Measurements from ENCODE around the gene SLC25A40. TPM values are rescaled to one million over a fixed set of nuclear protein-coding genes. Genes with fewer than 3 reads are reported as not detected.
"Not testable (repeated sequence)": the region's sequence is repeated elsewhere in the genome, so short reads cannot be mapped to it uniquely, and the experiment has no call there.

Gene SLC25A40
- total RNA-seq, 5 donors from 2014 or later (not counting 1 experiment from before 2014, with no cell fraction given) = 16.2 to 26.9 (median 25.6) TPM

DNA sequence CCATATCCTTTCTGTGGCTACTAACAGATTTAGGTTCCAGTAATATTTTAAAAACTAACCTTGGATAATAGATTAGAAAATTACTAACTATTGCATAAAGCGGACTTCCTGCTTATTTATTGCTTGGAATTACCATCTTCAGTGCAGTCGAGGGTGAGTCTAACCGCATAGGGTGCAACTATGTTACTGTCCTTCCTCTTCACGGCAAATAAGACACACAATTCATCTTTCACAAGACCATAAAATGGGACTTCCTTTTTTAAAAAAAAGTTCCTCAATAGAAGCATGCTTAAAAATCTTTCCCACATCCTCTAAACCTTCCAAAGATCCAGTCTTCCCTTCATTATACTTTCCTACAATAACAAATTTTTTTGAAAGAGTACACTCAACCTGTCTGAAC, 2.1 kb downstream of the SLC25A40 start:
- Mint-ChIP-seq H3K27ac (peak overlapping the region; percentile 59 to 77), H3K27me3 (no peaks in the 10 kb centered on the region), H3K4me1 (peaks cover 31 to 47% (median 46%) of the 10 kb centered on the region in 3 donors), H3K36me3 (peaks cover 30% of the 10 kb centered on the region), H3K4me3 (peak overlapping the region; percentile 79 to 98 (median 86)), H3K9me3 (peaks cover 0 to 18% (median 4%) of the 10 kb centered on the region in 3 donors)
- peak in 1 of 35 experiments; percentile 5 for DNase-seq
- ChIA-PET POLR2A (no interaction called here), CTCF (no interaction called here)
- 49% methylated on average over 3 of the region's 4 CpGs for whole genome bisulfite sequencing (ENCODE audit: insufficient coverage)
- H3K9me3 ChIP-seq = peaks cover 4% of the 10 kb centered on the region
- H3K27me3 ChIP-seq (replicated peaks in 1 of 2; ENCODE audit: control insufficient read depth in 2 of 2, extremely low read depth in 1 of 2, insufficient read depth in 2 of 2, low read length in 1 of 2) = no peaks in the 10 kb centered on the region
- no peak overlapping the region for H3K4me3 ChIP-seq (ENCODE audit: control insufficient read depth in 1 of 2, extremely low read depth in 1 of 2, low read length in 1 of 2)
- ATAC-seq (replicated peaks in 1 of 4) = no peak
- H3K4me1 ChIP-seq (ENCODE audit: control insufficient read depth in 1 of 2, extremely low read depth in 1 of 2, insufficient read depth in 2 of 2, low read length in 2 of 2) = peaks cover 0 to 21% of the 10 kb centered on the region in 2 experiments
- H3K27ac ChIP-seq (ENCODE audit: low read length) = no peak overlapping the region
- H3K36me3 ChIP-seq (ENCODE audit: control insufficient read depth in 2 of 2, extremely low read depth in 1 of 2, insufficient read depth in 1 of 2, low read length in 1 of 2) = peaks cover 0 to 5% of the 10 kb centered on the region in 2 donors

DNA sequence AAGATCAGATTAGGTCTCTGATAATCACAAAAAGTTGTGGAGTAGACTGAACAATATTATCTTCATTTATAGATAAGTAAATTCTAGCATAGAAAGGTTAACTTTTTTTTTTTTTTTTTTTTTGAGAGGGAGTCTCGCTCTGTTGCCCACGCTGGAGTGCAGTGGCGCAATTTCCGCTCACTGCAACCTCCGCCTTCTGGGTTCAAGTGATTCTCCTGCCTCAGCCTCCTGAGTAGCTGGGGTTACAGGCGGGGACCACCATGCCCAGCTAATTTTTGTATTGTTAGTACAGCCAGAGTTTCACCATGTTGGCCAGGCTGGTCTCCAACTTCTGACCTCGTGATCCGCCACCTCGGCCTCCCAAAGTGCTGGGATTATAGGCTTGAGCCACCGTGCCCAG, 2.8 kb downstream of the SLC25A40 start:
- not testable (repeated sequence) for H3K36me3 ChIP-seq (ENCODE audit: control insufficient read depth in 2 of 2, extremely low read depth in 1 of 2, insufficient read depth in 1 of 2, low read length in 1 of 2); H3K27ac ChIP-seq (ENCODE audit: low read length); ATAC-seq (replicated peaks in 1 of 4); H3K27ac Mint-ChIP-seq; H3K9me3 ChIP-seq; H3K27me3 Mint-ChIP-seq; H3K27me3 ChIP-seq (replicated peaks in 1 of 2; ENCODE audit: control insufficient read depth in 2 of 2, extremely low read depth in 1 of 2, insufficient read depth in 2 of 2, low read length in 1 of 2); H3K4me3 ChIP-seq (ENCODE audit: control insufficient read depth in 1 of 2, extremely low read depth in 1 of 2, low read length in 1 of 2); DNase-seq
- WGBS (ENCODE audit: insufficient coverage) = 96% methylated on average over 9 of the region's 10 CpGs
- Mint-ChIP-seq H3K4me1 (peaks cover 28 to 41% (median 40%) of the 10 kb centered on the region in 3 donors), H3K9me3 (peaks cover 0 to 18% (median 4%) of the 10 kb centered on the region in 3 donors), H3K36me3 (peaks cover 33% of the 10 kb centered on the region), H3K4me3 (peak overlapping the region in 1 of 3 donors; percentile 98)
- CTCF ChIA-PET = interaction anchor here in 1 of 2 donors (0.7 kb wide), 1 partner anchor 8 kb away, joined by 4 read pairs; no protein-coding TSS in a partner anchor
- POLR2A ChIA-PET = interaction anchor here in 1 of 2 donors (0.7 kb wide), 1 partner anchor 22 kb away, joined by 8 read pairs; no protein-coding TSS in a partner anchor
- peaks cover 0 to 21% of the 10 kb centered on the region in 2 experiments for H3K4me1 ChIP-seq (ENCODE audit: control insufficient read depth in 1 of 2, extremely low read depth in 1 of 2, insufficient read depth in 2 of 2, low read length in 2 of 2)

DNA sequence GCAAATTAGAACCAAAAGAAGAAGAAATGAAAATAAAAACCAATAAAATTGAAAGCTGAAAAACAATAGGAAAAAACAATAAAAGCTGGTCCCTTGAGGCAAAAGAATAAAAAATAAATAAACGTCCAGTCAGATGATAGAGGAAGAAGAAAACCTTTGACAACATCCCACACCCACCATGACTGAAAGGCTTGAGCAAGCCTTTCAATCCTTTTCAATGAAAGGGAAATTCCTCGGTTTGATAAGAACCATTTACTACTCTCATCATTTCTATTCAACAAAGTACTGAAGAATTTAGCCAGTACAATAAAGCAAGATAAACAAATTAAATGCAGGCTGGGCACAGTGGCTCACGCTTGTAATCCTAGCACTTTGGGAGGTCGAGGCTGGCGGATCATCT, 3.8 kb downstream of the SLC25A40 start:
- Mint-ChIP-seq H3K36me3 (peaks cover 43% of the 10 kb centered on the region), H3K27ac (no peak overlapping the region), H3K4me1 (peaks cover 26 to 32% (median 31%) of the 10 kb centered on the region in 3 donors), H3K9me3 (peaks cover 0 to 22% (median 7%) of the 10 kb centered on the region in 3 donors), H3K27me3 (no peaks in the 10 kb centered on the region), H3K4me3 (no peak overlapping the region)
- H3K4me3 ChIP-seq (ENCODE audit: control insufficient read depth in 1 of 2, extremely low read depth in 1 of 2, low read length in 1 of 2) = no peak overlapping the region
- peaks cover 5 to 7% of the 10 kb centered on the region in 2 donors for H3K36me3 ChIP-seq (ENCODE audit: control insufficient read depth in 2 of 2, extremely low read depth in 1 of 2, insufficient read depth in 1 of 2, low read length in 1 of 2)
- WGBS (ENCODE audit: insufficient coverage) = 94% methylated on average over 3 of the region's 5 CpGs
- peaks cover 0 to 15% of the 10 kb centered on the region in 2 experiments for H3K4me1 ChIP-seq (ENCODE audit: control insufficient read depth in 1 of 2, extremely low read depth in 1 of 2, insufficient read depth in 2 of 2, low read length in 2 of 2)
- peaks cover 4% of the 10 kb centered on the region for H3K9me3 ChIP-seq
- H3K27me3 ChIP-seq (replicated peaks in 1 of 2; ENCODE audit: control insufficient read depth in 2 of 2, extremely low read depth in 1 of 2, insufficient read depth in 2 of 2, low read length in 1 of 2) = no peaks in the 10 kb centered on the region
- no peak for ATAC-seq (replicated peaks in 1 of 4)
- H3K27ac ChIP-seq (ENCODE audit: low read length) = no peak overlapping the region
- DNase-seq = no peak
- ChIA-PET POLR2A (interaction anchor here (0.6 to 0.7 kb wide), 3 partner anchors 24 to 73 kb away, joined by 3 to 5 read pairs (median 5); no protein-coding TSS in a partner anchor), CTCF (no interaction called here)

DNA sequence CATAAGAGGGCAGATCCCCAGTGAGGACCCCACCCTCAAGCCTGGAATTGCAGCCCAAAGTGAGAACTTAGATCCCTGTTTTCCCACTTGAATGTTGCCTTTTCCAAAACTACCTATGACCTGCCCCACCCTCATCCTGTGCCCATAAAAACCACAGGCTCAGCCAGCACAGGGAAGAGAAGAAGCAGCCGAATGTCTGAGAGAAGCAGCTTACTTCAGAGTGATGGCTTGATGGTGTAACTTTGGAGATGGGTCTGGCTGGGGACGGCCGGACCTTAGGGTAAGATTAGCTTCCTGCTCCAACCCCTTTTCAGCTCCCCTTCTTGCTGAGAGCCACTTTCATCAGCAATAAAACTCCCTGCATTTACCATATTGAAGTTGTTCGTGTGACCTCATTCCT, 5.7 kb downstream of the SLC25A40 start:
- Histone ChIP-seq H3K4me3 (ENCODE audit: control insufficient read depth in 1 of 2, extremely low read depth in 1 of 2, low read length in 1 of 2) (no peak overlapping the region), H3K36me3 (ENCODE audit: control insufficient read depth in 2 of 2, extremely low read depth in 1 of 2, insufficient read depth in 1 of 2, low read length in 1 of 2) (peaks cover 7 to 11% of the 10 kb centered on the region in 2 donors), H3K4me1 (ENCODE audit: control insufficient read depth in 1 of 2, extremely low read depth in 1 of 2, insufficient read depth in 2 of 2, low read length in 2 of 2) (peaks cover 0 to 11% of the 10 kb centered on the region in 2 experiments), H3K9me3 (peaks cover 4% of the 10 kb centered on the region), H3K27ac (ENCODE audit: low read length) (no peak overlapping the region), H3K27me3 (replicated peaks in 1 of 2; ENCODE audit: control insufficient read depth in 2 of 2, extremely low read depth in 1 of 2, insufficient read depth in 2 of 2, low read length in 1 of 2) (no peaks in the 10 kb centered on the region)
- no peak for ATAC-seq (replicated peaks in 1 of 4)
- Mint-ChIP-seq H3K4me1 (peaks cover 25 to 32% (median 31%) of the 10 kb centered on the region in 3 donors), H3K4me3 (no peak overlapping the region), H3K27ac (no peak overlapping the region), H3K27me3 (no peaks in the 10 kb centered on the region), H3K36me3 (peaks cover 61% of the 10 kb centered on the region), H3K9me3 (peaks cover 0 to 36% (median 20%) of the 10 kb centered on the region in 3 donors)
- no peak for DNase-seq
- 100% methylated on average over 1 of the region's 4 CpGs for WGBS (ENCODE audit: insufficient coverage)
- POLR2A ChIA-PET = no interaction called here
- CTCF ChIA-PET = interaction anchor here in 1 of 2 donors (1.1 to 1.4 kb wide), 2 partner anchors 16 to 76 kb away, joined by 3 to 4 read pairs; no protein-coding TSS in a partner anchor

DNA sequence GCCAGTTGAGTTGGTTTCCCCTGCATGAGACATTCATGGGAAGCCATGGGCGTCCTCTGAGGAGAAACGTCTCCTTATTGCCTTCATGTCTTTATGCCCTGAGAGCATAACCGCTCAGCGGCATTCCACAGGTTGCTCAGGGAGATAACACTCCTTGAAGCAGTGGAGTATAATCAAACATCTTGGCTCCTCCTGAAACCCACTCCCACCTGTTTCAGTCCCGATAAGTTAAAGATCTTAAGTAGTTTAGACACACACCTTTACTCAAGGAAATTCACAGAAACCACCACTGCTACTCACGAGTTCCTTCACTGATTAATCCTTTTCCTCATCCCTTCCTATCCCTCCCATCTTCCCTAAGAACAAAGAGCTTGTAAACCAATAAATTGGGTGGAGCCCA, 9.6 kb downstream of the SLC25A40 start:
- H3K27me3 ChIP-seq (replicated peaks in 1 of 2; ENCODE audit: control insufficient read depth in 2 of 2, extremely low read depth in 1 of 2, insufficient read depth in 2 of 2, low read length in 1 of 2); H3K4me3 ChIP-seq (ENCODE audit: control insufficient read depth in 1 of 2, extremely low read depth in 1 of 2, low read length in 1 of 2); DNase-seq; H3K27ac ChIP-seq (ENCODE audit: low read length); ATAC-seq (replicated peaks in 1 of 4); H3K27ac Mint-ChIP-seq; H3K4me3 Mint-ChIP-seq; H3K4me1 ChIP-seq (ENCODE audit: control insufficient read depth in 1 of 2, extremely low read depth in 1 of 2, insufficient read depth in 2 of 2, low read length in 2 of 2); POLR2A ChIA-PET; H3K9me3 ChIP-seq; H3K27me3 Mint-ChIP-seq: not testable (repeated sequence)
- Mint-ChIP-seq H3K36me3 (peaks cover 58% of the 10 kb centered on the region), H3K9me3 (peaks cover 3 to 23% (median 16%) of the 10 kb centered on the region in 3 donors), H3K4me1 (peaks cover 6 to 11% (median 7%) of the 10 kb centered on the region in 3 donors)
- CTCF ChIA-PET = interaction anchor here in 1 of 2 donors (0.7 kb wide), 1 partner anchor 341 kb away, joined by 3 read pairs; no protein-coding TSS in a partner anchor
- H3K36me3 ChIP-seq (ENCODE audit: control insufficient read depth in 2 of 2, extremely low read depth in 1 of 2, insufficient read depth in 1 of 2, low read length in 1 of 2) = peaks cover 7 to 11% of the 10 kb centered on the region in 2 donors
- WGBS (ENCODE audit: insufficient coverage) = 96% methylated on average over 5 of the region's 6 CpGs

DNA sequence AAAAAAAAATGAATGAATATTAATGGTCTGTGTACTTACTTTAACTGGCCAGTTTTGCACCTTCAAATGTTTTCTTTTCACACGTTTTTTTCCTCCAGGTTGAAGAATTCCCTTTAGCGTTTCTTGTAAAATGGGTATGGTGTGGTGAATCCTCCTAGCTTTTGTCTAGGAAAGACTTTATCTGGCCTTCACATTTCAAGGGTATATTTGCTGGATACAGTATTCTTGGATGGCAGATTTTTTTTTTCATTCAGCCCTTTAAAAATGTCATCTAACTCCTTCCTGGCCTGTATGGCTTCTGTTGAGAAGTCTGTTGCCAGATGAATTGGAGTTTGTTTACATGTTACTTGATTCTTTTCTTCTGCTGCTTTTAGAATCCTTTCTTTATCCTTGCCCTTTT, 10.1 kb downstream of the SLC25A40 start:
- peaks cover 54% of the 10 kb centered on the region for H3K36me3 Mint-ChIP-seq
- no peaks in the 10 kb centered on the region for H3K9me3 ChIP-seq
- H3K27ac ChIP-seq (ENCODE audit: low read length) = no peak overlapping the region
- DNase-seq = no peak
- H3K27me3 Mint-ChIP-seq = no peaks in the 10 kb centered on the region
- no peaks in the 10 kb centered on the region for H3K4me1 ChIP-seq (ENCODE audit: control insufficient read depth in 1 of 2, extremely low read depth in 1 of 2, insufficient read depth in 2 of 2, low read length in 2 of 2)
- no peak overlapping the region for H3K4me3 ChIP-seq (ENCODE audit: control insufficient read depth in 1 of 2, extremely low read depth in 1 of 2, low read length in 1 of 2)
- CTCF ChIA-PET = interaction anchor here in 1 of 2 donors (0.7 kb wide), 1 partner anchor 342 kb away, joined by 3 read pairs; no protein-coding TSS in a partner anchor
- H3K4me1 Mint-ChIP-seq = peaks cover 6 to 10% (median 7%) of the 10 kb centered on the region in 3 donors
- no CpG with 5 or more reads among the region's 2 CpGs for WGBS (ENCODE audit: insufficient coverage)
- no peaks in the 10 kb centered on the region for H3K27me3 ChIP-seq (replicated peaks in 1 of 2; ENCODE audit: control insufficient read depth in 2 of 2, extremely low read depth in 1 of 2, insufficient read depth in 2 of 2, low read length in 1 of 2)
- POLR2A ChIA-PET = interaction anchor here (0.6 to 0.7 kb wide), 2 partner anchors 9 to 20 kb away, joined by 4 to 14 read pairs; no protein-coding TSS in a partner anchor
- no peak for ATAC-seq (replicated peaks in 1 of 4)
- H3K9me3 Mint-ChIP-seq = peaks cover 3 to 21% (median 16%) of the 10 kb centered on the region in 3 donors
- no peak overlapping the region for H3K27ac Mint-ChIP-seq
- peaks cover 7% of the 10 kb centered on the region in 2 donors for H3K36me3 ChIP-seq (ENCODE audit: control insufficient read depth in 2 of 2, extremely low read depth in 1 of 2, insufficient read depth in 1 of 2, low read length in 1 of 2)
- H3K4me3 Mint-ChIP-seq = no peak overlapping the region
